Measurements from ENCODE around the gene RBM20. TPM values are rescaled to one million over a fixed set of nuclear protein-coding genes. Genes with fewer than 3 reads are reported as not detected.

Gene RBM20
- total RNA-seq, 4 donors from 2014 or later = 0.88 to 3.8 (median 1.9) TPM

DNA sequence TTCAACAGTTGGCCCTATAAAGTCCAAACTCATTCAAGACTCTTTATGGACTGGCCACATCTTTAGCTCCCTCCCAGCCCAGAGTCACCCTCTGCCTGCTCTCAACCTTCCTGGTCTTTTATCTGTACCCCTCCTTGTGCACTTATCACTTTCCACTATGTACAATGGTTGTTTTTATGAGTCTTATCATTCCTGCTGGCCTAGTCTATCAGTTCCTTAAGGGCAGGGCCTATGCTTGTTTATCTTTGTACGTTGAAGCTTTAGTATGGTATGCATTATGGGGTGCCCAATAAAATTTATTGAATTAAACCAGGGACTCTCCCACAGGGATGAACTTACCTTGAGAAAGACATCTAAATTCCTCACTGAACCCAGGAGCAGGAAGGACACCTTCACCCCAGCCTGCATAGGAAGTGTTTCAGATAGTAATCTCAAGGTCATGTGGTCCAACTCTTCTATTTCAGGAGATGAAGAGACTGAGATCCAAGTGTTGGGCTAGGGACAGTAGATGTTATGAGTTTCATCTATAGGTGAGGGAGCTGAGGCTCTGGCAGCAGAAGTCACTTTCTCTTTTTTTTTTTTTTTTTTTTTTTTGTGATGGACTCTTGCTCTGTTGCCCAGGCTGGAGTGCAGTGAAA is 214.3 kb downstream of the RBM20 start:
- TF ChIP-seq, protein P1, sequence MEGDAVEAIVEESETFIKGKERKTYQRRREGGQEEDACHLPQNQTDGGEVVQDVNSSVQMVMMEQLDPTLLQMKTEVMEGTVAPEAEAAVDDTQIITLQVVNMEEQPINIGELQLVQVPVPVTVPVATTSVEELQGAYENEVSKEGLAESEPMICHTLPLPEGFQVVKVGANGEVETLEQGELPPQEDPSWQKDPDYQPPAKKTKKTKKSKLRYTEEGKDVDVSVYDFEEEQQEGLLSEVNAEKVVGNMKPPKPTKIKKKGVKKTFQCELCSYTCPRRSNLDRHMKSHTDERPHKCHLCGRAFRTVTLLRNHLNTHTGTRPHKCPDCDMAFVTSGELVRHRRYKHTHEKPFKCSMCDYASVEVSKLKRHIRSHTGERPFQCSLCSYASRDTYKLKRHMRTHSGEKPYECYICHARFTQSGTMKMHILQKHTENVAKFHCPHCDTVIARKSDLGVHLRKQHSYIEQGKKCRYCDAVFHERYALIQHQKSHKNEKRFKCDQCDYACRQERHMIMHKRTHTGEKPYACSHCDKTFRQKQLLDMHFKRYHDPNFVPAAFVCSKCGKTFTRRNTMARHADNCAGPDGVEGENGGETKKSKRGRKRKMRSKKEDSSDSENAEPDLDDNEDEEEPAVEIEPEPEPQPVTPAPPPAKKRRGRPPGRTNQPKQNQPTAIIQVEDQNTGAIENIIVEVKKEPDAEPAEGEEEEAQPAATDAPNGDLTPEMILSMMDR (IDR thresholded peaks at IDR 0.05) = no peak
- no peak for TF ChIP-seq POLR2A (IDR thresholded peaks at IDR 0.05)
- H3K36me3 ChIP-seq = no peaks in the 10 kb centered on the region
- no peak for DNase-seq
- intact Hi-C loops (cut with DNase I; ENCODE audit: low total_unique reads) = no loop called here
- no peaks in the 10 kb centered on the region for H3K9me3 ChIP-seq
- H3K27ac ChIP-seq = peak overlapping the region; percentile 74 to 80
- no peaks in the 10 kb centered on the region for H3K4me1 ChIP-seq
- H3K27me3 ChIP-seq = no peaks in the 10 kb centered on the region
- no peak overlapping the region for H3K4me3 ChIP-seq

DNA sequence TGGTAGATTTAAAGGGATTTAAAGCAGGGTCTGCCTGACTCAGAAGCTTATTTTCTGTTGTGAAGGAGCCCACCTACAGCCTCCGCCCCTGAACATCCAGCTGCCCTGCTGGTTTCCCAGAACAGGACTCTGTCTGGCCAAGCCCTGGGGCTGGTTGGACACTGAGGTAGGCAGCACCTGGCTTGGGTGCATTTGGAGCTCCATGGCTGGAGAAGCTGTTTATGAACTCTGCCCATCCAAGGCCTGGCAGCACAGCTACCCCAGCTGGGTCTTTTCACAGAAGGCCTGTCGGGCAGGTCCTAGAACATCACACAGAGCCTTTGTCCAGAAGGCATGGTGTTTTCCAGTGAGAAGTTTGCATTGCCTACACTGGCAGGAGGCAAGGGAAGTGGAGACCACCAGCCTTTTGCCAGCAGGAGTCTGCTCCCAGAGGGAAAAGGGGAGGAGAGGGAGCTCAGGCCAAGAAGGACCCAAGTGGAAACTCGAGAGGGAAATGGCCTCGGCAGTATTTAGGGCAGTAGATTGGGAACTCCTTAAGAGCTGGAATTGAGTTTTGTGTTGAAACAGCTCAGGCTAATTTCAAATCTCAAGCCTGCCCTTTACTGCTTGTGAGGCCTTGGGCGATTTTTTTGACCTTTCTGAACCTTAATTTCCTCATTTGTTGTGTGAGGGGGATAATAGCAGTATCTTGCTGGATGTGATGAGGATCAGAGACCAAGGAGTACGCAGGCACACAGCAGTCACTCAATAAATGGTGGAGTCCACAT is 215.3 kb downstream of the RBM20 start:
- no peaks in the 10 kb centered on the region for H3K27me3 ChIP-seq
- H3K4me3 ChIP-seq = no peak overlapping the region
- TF ChIP-seq, protein P1 (IDR thresholded peaks at IDR 0.05) = no peak
- TF ChIP-seq POLR2A (IDR thresholded peaks at IDR 0.05) = no peak
- no peak for DNase-seq
- H3K4me1 ChIP-seq = no peaks in the 10 kb centered on the region
- no peaks in the 10 kb centered on the region for H3K36me3 ChIP-seq
- intact Hi-C loops (cut with DNase I; ENCODE audit: low total_unique reads) = no loop called here
- H3K9me3 ChIP-seq = no peaks in the 10 kb centered on the region
- peak overlapping the region; percentile 74 to 80 for H3K27ac ChIP-seq

GRCh38 chr10:110859973-110860376 is 215.8 kb downstream of the RBM20 start:
- no peaks in the 10 kb centered on the region for H3K36me3 ChIP-seq
- no peaks in the 10 kb centered on the region for H3K4me1 ChIP-seq
- no peaks in the 10 kb centered on the region for H3K9me3 ChIP-seq
- no peaks in the 10 kb centered on the region for H3K27me3 ChIP-seq
- peak overlapping the region; percentile 74 to 80 for H3K27ac ChIP-seq
- no peak overlapping the region for H3K4me3 ChIP-seq
- no peak for DNase-seq
- TF ChIP-seq, protein P1 (IDR thresholded peaks at IDR 0.05) = no peak
- no peak for TF ChIP-seq POLR2A (IDR thresholded peaks at IDR 0.05)
- intact Hi-C loops (cut with DNase I; ENCODE audit: low total_unique reads) = no loop called here

DNA sequence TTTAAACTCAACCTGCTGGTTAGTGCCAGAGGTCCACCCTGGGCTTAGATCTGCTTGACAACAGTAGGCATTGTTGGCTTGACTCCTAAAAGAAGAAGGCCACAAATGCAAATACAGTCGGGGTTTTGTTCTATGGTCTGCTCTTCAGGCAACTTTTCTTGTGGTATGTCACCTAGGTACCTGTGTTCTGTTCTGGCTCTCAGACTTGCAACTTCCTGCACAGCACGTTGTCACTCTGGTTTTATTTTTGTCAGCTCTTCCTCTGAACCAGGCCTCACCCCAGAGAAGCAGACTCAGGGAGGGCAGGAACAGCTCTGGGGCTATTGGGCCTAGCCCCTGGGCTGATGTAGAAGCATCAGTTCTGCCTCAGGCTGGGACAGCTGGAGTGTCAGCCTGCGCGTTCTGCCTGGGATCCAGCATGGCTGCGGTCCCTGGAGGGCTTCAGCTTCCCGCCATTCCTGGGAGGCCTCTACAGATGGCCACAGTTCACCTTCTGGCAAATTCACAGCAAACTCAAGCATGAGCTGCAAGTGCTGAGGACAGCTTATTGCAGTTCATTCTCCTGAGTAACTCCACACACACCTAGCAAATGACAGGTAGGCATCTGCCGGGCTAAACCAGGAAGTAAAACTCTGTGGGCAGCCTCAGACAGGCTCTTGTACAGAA is 216.6 kb downstream of the RBM20 start:
- H3K27ac ChIP-seq = peak overlapping the region; percentile 74 to 80
- H3K36me3 ChIP-seq = no peaks in the 10 kb centered on the region
- no peak overlapping the region for H3K4me3 ChIP-seq
- TF ChIP-seq POLR2A (IDR thresholded peaks at IDR 0.05) = no peak
- TF ChIP-seq, protein P1 (IDR thresholded peaks at IDR 0.05) = no peak
- no peaks in the 10 kb centered on the region for H3K27me3 ChIP-seq
- intact Hi-C loops (cut with DNase I; ENCODE audit: low total_unique reads) = no loop called here
- H3K4me1 ChIP-seq = no peaks in the 10 kb centered on the region
- no peak for DNase-seq
- no peaks in the 10 kb centered on the region for H3K9me3 ChIP-seq

DNA sequence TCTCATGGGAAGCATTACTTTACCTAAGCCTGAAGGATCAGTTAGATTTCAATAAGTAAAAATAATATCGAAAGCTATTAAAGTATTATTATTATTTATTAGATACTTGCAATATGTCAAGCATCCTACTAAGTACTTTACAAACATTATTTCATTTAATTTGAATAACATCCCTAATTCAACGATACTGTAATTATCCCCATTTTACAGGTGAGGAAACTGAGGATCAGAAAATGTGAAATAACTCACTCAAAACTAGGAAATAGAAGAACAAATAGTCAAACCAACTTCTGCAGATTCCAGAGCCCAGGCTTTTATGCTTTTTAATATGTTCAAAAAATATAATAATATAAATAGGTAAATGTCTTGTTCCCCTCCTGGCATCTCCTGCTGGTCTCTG is 217.3 kb downstream of the RBM20 start:
- no peak overlapping the region for H3K4me3 ChIP-seq
- peak overlapping the region in 1 of 2 donors; percentile 80 for H3K27ac ChIP-seq
- H3K27me3 ChIP-seq = no peaks in the 10 kb centered on the region
- intact Hi-C loops (cut with DNase I; ENCODE audit: low total_unique reads) = no loop called here
- no peaks in the 10 kb centered on the region for H3K36me3 ChIP-seq
- no peak for DNase-seq
- H3K9me3 ChIP-seq = no peaks in the 10 kb centered on the region
- TF ChIP-seq POLR2A (IDR thresholded peaks at IDR 0.05) = no peak
- TF ChIP-seq, protein P1 (IDR thresholded peaks at IDR 0.05) = no peak
- peaks cover 0 to 7% of the 10 kb centered on the region in 2 donors for H3K4me1 ChIP-seq

All from uterus (tissue), 4 donors.